Calu3 (cell line): ENCODE measurements around the gene CDYL2. TPM values are rescaled to one million over a fixed set of nuclear protein-coding genes. Genes with fewer than 3 reads are reported as not detected.

Experiments
- BruUV-seq: library from RNA; stranded (reverse); fragments of 400-500 nt; replicated peaks from 2 replicates; lab custom pipeline; 2021; lab: Mats Ljungman, UMichigan
- CTCF ChIA-PET: fragments of 300-600 bp; sonication (Branson Sonifier 250); formaldehyde crosslinking; loops from one replicate; lab custom pipeline; 2022; ENCODE audit warnings: antibody characterized with exemption; lab: Charles Lee
- DNase-seq: peaks from one replicate; pipeline ENCODE4 v3.0.0; 2022
- H3K27ac Mint-ChIP-seq: one replicate; pipeline ENCODE4 v1.8.0; 2022; ENCODE audit warnings: mixed read lengths; ENCODE audit not compliant: unreplicated experiment
- H3K27me3 Mint-ChIP-seq: one replicate; pipeline ENCODE4 v1.8.0; 2022; ENCODE audit warnings: mixed read lengths; ENCODE audit not compliant: unreplicated experiment
- H3K36me3 Mint-ChIP-seq: one replicate; pipeline ENCODE4 v1.8.0; 2022; ENCODE audit warnings: mild to moderate bottlenecking, moderate library complexity, mixed read lengths; ENCODE audit not compliant: insufficient read depth, unreplicated experiment
- H3K4me1 Mint-ChIP-seq: one replicate; pipeline ENCODE4 v1.8.0; 2022; ENCODE audit warnings: mild to moderate bottlenecking, low read depth, mixed read lengths; ENCODE audit not compliant: unreplicated experiment
- H3K4me3 Mint-ChIP-seq: one replicate; pipeline ENCODE4 v1.8.0; 2022; ENCODE audit warnings: mild to moderate bottlenecking, low read depth, moderate library complexity, mixed read lengths; ENCODE audit not compliant: unreplicated experiment
- H3K9me3 Mint-ChIP-seq: one replicate; pipeline ENCODE4 v1.8.0; 2022; ENCODE audit warnings: low read depth, mixed read lengths; ENCODE audit not compliant: unreplicated experiment
- CTCF ChIP-seq: fragments of 200-600 bp; IDR thresholded peaks from one replicate; pipeline ENCODE4 v1.8.0; 2022; ENCODE audit warnings: antibody characterized with exemption; ENCODE audit not compliant: unreplicated experiment
- intact Hi-C: fragments of 100-400 bp; cut with micrococcal nuclease; formaldehyde crosslinking; loops from one replicate; pipeline ENCODE4 v1.10.0; 2022; ENCODE audit not compliant: unreplicated experiment
- total RNA-seq: library from RNA; stranded (reverse); gene quantifications from 2 replicates; pipeline ENCODE4 v1.2.3, GENCODE V29; 2022

Gene CDYL2
- total RNA-seq, 1 experiment from 2014 or later: 1.0 TPM

- no TSS peak for BruUV-seq
- intact Hi-C loops: no loop called here
- no peak for TF ChIP-seq CTCF
- Mint-ChIP-seq H3K9me3 (peaks cover 2% of the 10 kb centered on the region), H3K27me3 (peaks cover 35% of the 10 kb centered on the region), H3K4me1 (no peaks in the 10 kb centered on the region), H3K4me3 (no peak overlapping the region), H3K27ac (no peak overlapping the region), H3K36me3 (no peaks in the 10 kb centered on the region)
- no peak for DNase-seq
- CTCF ChIA-PET: no interaction called here
Measured at GRCh38 chr16:80681436-80681835, 123.0 kb downstream of the CDYL2 start.

- TF ChIP-seq CTCF: no peak
- intact Hi-C loops: no loop called here
- Mint-ChIP-seq H3K9me3 (peaks cover 2% of the 10 kb centered on the region), H3K4me1 (no peaks in the 10 kb centered on the region), H3K27me3 (peaks cover 35% of the 10 kb centered on the region), H3K4me3 (no peak overlapping the region), H3K27ac (no peak overlapping the region), H3K36me3 (no peaks in the 10 kb centered on the region)
- no peak for DNase-seq
- no TSS peak for BruUV-seq
- CTCF ChIA-PET: no interaction called here
Measured at GRCh38 chr16:80680839-80681238, 123.6 kb downstream of the CDYL2 start.

- no peak for TF ChIP-seq CTCF
- CTCF ChIA-PET: no interaction called here
- Mint-ChIP-seq H3K27ac (no peak overlapping the region), H3K4me1 (no peaks in the 10 kb centered on the region), H3K9me3 (peaks cover 2% of the 10 kb centered on the region), H3K27me3 (peaks cover 35% of the 10 kb centered on the region), H3K36me3 (no peaks in the 10 kb centered on the region), H3K4me3 (no peak overlapping the region)
- intact Hi-C loops: no loop called here
- BruUV-seq: no TSS peak
- DNase-seq: no peak
Measured at GRCh38 chr16:80680046-80680445, 124.4 kb downstream of the CDYL2 start.

GRCh38 chr16:80674884-80675283 lies 129.5 kb downstream of the CDYL2 start:
- H3K9me3 Mint-ChIP-seq: peaks cover 2% of the 10 kb centered on the region
- no peaks in the 10 kb centered on the region for H3K36me3 Mint-ChIP-seq
- H3K4me1 Mint-ChIP-seq: no peaks in the 10 kb centered on the region
- no peak overlapping the region for H3K27ac Mint-ChIP-seq
- no peak overlapping the region for H3K4me3 Mint-ChIP-seq
- BruUV-seq: no TSS peak
- TF ChIP-seq CTCF: no peak
- H3K27me3 Mint-ChIP-seq: no peaks in the 10 kb centered on the region
- intact Hi-C loops: no loop called here
- CTCF ChIA-PET: no interaction called here
- DNase-seq: no peak
